ENCODE results near the gene FGF14.

FGF14 gene

DNA sequence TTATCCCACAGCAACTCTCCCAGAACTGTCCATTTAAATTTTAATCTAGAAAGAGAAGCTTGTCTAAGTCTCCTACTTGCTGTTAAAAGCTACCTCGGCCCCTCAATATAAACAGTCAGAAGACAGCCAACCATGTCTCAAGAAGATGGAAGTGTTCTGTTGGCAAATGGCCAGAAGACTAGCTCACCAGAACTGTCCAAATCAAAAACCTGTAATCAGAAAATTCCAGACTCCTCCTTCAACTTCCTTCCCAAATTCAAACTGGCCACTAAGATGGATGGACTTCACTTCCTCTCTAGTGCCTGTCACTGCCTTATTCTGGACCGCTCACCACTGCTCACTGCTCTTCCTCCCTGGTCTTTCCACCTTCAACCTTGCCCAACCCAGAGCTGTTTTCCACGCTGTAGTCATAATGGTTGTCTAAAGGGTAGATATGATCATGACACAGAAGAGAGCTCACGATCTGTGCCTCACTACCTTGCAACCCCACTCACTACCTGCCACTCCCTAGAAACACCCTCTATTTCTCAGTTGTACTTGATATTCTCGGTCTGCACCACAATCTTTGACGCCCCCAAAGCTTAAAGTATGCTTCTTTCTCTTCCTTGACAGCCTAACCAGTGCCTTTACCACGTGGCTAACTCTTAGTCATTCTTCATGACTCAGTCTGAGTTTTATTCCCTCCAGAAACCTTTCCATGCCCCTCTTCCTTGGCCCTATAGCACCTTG, 9.2 kb downstream of the FGF14 start:
- ATAC-seq (replicated peaks), result no peak
- no peak for DNase-seq
- no peak overlapping the region for H3K4me3 Mint-ChIP-seq

DNA sequence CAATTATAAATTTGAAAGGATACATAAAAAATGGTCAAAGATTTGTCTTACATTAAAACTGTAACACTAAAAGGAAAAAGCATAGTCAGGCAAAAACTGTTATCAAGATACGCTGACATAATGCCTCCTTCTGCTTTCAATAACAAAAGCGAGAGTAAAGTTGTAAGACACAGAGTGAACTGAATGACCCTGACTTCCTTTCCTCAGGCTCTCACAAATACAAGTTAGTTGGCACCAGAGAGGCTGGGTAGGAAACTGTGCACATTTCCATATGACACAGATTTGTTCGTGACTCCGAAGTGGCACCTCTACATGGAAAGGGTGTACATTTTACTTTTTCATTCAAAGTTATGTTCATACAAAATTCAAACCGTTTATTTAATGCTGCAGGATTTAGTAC, 15.4 kb downstream of the FGF14 start:
- Mint-ChIP-seq H3K4me1 (no peaks in the 10 kb centered on the region), H3K4me3 (no peak overlapping the region), H3K27me3 (peaks cover 13 to 16% of the 10 kb centered on the region in 2 donors), H3K27ac (no peak overlapping the region), H3K9me3 (no peaks in the 10 kb centered on the region), H3K36me3 (no peaks in the 10 kb centered on the region)
- ATAC-seq (replicated peaks) (no peak), DNase-seq (no peak)

More for the DNA sequence above, 9.2 kb downstream of the FGF14 start:
- no peak overlapping the region for H3K27ac Mint-ChIP-seq
- H3K36me3 Mint-ChIP-seq, result no peaks in the 10 kb centered on the region
- H3K27me3 Mint-ChIP-seq, result peaks cover 20 to 25% of the 10 kb centered on the region in 2 donors
- peaks cover 5 to 12% of the 10 kb centered on the region in 2 donors for H3K4me1 Mint-ChIP-seq
- H3K9me3 Mint-ChIP-seq, result no peaks in the 10 kb centered on the region

DNA sequence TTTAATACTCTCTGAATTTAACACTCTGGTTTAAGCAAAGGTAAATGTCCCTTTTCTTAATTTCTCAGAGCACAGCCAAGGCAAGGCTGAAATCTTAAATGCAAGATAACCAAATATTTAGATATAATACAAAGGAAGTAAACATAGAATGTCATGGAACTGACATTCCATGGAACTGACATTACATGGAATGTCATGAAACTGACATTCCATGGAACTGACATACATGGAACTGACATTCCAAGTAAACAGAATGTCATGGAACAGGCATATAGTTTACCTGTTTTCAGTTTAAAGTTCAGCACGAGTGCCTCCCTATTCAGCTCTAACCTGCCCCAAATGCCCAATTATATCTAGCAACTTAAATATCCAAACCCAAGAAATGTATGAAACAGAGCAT, 21.8 kb downstream of the FGF14 start:
- Mint-ChIP-seq H3K27me3 (peaks cover 4 to 5% of the 10 kb centered on the region in 2 donors), H3K36me3 (no peaks in the 10 kb centered on the region), H3K27ac (no peak overlapping the region), H3K4me3 (no peak overlapping the region), H3K4me1 (no peaks in the 10 kb centered on the region), H3K9me3 (no peaks in the 10 kb centered on the region)
- ATAC-seq (replicated peaks) (no peak), DNase-seq (no peak)

DNA sequence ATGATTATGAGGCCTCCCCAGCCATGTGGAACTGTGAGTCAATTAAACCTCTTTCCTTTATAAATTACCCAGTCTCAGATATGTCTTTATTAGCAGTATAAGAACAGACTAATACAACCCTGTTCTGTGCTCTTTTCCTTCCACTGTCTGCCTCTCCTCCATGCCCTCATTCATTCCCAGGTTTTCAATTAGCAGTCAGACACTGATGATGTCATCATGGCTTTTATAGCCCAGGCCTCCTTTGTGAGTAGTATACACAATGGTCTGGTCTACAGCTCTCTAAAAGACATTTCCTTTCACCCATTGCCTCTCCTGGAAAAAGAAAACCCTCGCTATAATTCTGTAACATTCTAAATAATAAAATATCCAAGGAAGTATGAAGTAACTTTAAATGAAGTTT, 25.5 kb downstream of the FGF14 start:
- ATAC-seq (replicated peaks) (no peak), DNase-seq (no peak)
- no peaks in the 10 kb centered on the region for H3K9me3 Mint-ChIP-seq
- H3K27ac Mint-ChIP-seq, result no peak overlapping the region
- H3K27me3 Mint-ChIP-seq, result peaks cover 4% of the 10 kb centered on the region in 2 donors
- H3K36me3 Mint-ChIP-seq, result no peaks in the 10 kb centered on the region
- H3K4me1 Mint-ChIP-seq, result no peaks in the 10 kb centered on the region
- no peak overlapping the region for H3K4me3 Mint-ChIP-seq

DNA sequence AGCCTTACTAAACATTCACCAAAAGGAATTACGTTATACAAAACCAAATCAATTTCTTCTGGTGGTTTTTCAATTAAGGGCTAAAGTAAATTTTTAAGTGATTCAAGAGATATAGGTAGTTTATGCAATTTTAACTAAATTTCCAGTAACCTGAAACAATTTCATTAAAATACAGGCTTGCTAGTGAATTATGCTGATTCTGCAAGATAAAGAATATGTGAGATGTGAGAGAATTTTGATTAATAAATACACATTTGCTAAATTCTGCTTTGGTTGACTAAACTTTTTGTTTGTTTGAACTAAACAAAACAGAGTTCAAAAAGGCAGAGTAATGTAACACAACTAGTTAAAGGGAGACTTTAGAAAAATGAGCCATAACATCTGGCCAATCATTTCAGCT, 27.1 kb downstream of the FGF14 start:
- Mint-ChIP-seq H3K27me3 (no peaks in the 10 kb centered on the region), H3K36me3 (no peaks in the 10 kb centered on the region), H3K4me1 (no peaks in the 10 kb centered on the region)

DNA sequence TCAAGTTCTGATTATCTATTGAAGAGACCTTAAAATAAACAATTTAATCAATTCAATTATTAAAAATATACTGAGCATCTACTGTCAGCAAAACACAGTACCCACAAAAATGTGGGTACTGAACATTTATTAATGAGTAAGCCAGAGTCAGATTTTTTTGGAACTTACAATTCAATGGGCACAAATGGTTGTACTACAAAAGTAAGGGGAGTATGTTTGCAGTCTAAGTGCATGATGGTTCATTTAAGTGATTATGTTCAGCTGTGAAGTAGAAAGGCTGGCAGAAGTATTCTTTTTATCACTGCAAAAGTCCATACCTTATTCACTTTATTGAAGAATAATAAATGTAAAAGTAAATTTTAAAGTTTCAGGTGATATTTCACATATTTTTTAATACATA, 27.6 kb downstream of the FGF14 start:
- no peak for DNase-seq
- Mint-ChIP-seq H3K9me3 (no peaks in the 10 kb centered on the region), H3K27me3 (no peaks in the 10 kb centered on the region), H3K4me1 (no peaks in the 10 kb centered on the region), H3K27ac (no peak overlapping the region), H3K36me3 (no peaks in the 10 kb centered on the region), H3K4me3 (no peak overlapping the region)
- no peak for ATAC-seq (replicated peaks)

More for the DNA sequence above, 27.1 kb downstream of the FGF14 start:
- Mint-ChIP-seq H3K9me3 (no peaks in the 10 kb centered on the region), H3K4me3 (no peak overlapping the region), H3K27ac (no peak overlapping the region)
- DNase-seq, result no peak
- ATAC-seq (replicated peaks), result no peak

DNA sequence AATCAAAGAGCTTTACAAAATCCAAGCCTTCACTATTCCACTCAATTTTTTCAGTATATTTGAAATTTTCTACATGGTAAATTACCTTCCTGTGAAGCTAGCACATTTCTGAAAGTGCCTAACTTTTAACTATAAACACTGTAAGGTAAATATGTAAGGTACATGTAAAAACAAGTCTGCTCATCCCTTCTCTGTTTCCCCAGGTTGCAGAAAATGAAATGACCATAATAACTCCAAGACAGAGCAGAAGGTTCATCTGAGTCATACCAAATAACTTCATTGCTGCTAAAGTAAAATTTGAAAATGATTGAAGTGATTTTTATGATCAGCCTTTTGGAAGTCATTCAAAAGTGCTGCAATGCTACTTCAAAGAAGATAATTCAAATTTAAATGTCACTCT, 28.6 kb downstream of the FGF14 start:
- DNase-seq, result no peak
- no peaks in the 10 kb centered on the region for H3K9me3 Mint-ChIP-seq

DNA sequence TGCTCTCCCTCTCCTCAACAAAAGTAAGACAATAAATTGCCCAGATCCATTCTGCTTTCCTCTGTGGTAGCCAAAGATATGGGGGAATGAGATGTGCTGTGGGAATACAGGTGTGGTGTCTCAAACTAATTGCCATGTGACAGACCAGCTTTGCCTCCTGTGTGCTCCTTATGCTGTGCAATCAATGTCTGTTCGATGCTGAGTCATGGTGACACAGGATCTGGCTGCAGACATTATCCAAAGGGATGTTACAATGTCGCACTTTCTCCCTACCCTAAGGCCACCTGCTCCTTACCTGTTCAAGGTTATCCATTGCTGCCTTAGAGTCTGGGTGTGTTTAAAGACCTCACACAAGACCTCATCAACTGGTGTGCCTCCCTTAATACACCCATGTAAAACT, 32.5 kb downstream of the FGF14 start:
- H3K4me1 Mint-ChIP-seq, result no peaks in the 10 kb centered on the region
- no peak for ATAC-seq (replicated peaks)
- no peak overlapping the region for H3K4me3 Mint-ChIP-seq
- no peaks in the 10 kb centered on the region for H3K9me3 Mint-ChIP-seq
- peaks cover 0 to 10% of the 10 kb centered on the region in 2 donors for H3K27me3 Mint-ChIP-seq
- DNase-seq, result no peak
- H3K27ac Mint-ChIP-seq, result no peak overlapping the region
- no peaks in the 10 kb centered on the region for H3K36me3 Mint-ChIP-seq

More for the DNA sequence above, 28.6 kb downstream of the FGF14 start:
- H3K4me1 Mint-ChIP-seq, result no peaks in the 10 kb centered on the region
- no peak overlapping the region for H3K27ac Mint-ChIP-seq
- ATAC-seq (replicated peaks), result no peak
- H3K4me3 Mint-ChIP-seq, result no peak overlapping the region
- H3K36me3 Mint-ChIP-seq, result no peaks in the 10 kb centered on the region
- no peaks in the 10 kb centered on the region for H3K27me3 Mint-ChIP-seq

DNA sequence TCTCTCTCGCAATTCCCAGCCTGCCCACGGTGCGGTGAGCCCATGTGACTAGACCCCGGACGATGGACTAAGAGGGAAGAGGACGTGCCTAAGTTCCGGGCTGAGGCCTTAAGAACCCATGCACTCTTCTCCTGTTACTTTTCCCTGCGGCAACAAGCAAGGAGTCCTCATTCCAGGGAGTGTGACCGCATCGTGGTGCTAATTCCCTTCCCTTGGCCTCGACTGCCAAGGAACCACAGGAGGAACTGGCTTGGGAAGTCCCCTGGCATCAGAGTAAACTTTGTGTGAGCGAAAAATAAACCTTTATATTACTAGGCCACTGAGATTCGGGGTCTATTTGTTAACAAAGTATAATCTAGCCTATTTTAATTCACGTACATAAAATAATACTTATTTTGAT, 34.0 kb downstream of the FGF14 start:
- ATAC-seq (replicated peaks) (no peak), DNase-seq (no peak)
- Mint-ChIP-seq H3K4me3 (no peak overlapping the region), H3K27me3 (peaks cover 0 to 10% of the 10 kb centered on the region in 2 donors), H3K4me1 (no peaks in the 10 kb centered on the region), H3K36me3 (no peaks in the 10 kb centered on the region), H3K9me3 (no peaks in the 10 kb centered on the region), H3K27ac (no peak overlapping the region)

DNA sequence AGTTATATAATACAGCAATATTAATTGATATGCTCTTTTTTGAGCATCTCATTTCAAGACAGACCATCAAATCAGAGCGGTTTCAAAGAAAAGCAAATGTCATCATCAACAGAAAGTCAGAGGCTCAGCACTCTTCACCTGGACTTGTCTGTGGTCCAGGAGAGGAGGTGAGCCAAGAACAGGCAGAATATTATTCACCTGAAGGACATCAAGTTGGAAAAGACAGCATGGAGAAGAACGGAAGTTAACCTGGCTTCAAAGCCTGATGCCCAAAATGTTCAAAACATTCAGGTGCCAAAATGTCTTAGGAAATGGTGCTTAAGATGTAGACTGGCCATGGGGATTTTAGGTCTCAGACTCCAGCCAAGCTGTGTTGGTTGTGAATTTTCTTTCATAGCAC, 40.7 kb downstream of the FGF14 start:
- Mint-ChIP-seq H3K27ac (no peak overlapping the region), H3K36me3 (no peaks in the 10 kb centered on the region), H3K4me1 (no peaks in the 10 kb centered on the region), H3K9me3 (no peaks in the 10 kb centered on the region), H3K4me3 (no peak overlapping the region), H3K27me3 (peaks cover 0 to 4% of the 10 kb centered on the region in 2 donors)
- DNase-seq (no peak), ATAC-seq (replicated peaks) (no peak)

DNA sequence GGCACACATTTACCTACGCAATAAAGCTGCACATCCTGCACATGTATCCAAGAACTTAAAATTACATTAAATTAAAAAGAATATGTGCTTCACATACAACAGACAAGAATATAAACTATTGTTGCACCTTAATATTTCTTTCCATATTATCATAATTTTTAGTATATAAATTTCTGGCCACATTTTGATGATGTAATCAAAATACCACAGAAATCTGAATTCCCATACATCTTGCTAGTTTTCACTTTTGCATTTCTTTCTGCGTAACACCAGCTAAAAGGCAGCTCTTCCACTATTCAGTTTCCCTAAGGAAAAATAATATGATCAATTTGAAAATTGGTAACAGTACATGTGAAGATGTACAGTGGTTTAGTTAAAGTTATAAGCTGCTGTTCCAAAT, 42.6 kb downstream of the FGF14 start:
- Mint-ChIP-seq H3K27me3 (peaks cover 0 to 4% of the 10 kb centered on the region in 2 donors), H3K9me3 (no peaks in the 10 kb centered on the region)

DNA sequence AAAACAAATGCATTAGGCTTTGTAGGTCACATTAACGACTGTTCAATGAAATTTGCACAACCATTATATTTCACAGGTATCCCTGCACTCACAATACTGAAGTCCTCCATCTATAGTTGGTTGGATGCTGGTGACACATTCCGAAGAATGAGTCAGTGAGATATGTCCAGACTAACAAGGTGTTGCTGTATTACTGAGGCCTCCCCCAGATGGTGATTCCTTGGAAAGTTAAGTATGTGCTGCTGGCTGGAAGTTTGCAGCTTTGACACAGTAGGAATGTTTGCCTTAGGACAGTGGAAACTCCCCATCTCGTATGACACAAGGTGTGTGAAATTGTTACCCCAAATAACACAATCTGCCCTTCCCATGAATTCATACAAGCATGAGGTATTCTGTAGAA, 46.6 kb downstream of the FGF14 start:
- Mint-ChIP-seq H3K27me3 (peaks cover 0 to 4% of the 10 kb centered on the region in 2 donors), H3K4me1 (no peaks in the 10 kb centered on the region), H3K4me3 (no peak overlapping the region), H3K9me3 (peaks cover 0 to 4% of the 10 kb centered on the region in 2 donors), H3K27ac (no peak overlapping the region), H3K36me3 (no peaks in the 10 kb centered on the region)
- DNase-seq, result no peak
- ATAC-seq (replicated peaks), result no peak

More for the DNA sequence above, 42.6 kb downstream of the FGF14 start:
- Mint-ChIP-seq H3K27ac (no peak overlapping the region), H3K36me3 (no peaks in the 10 kb centered on the region), H3K4me3 (no peak overlapping the region), H3K4me1 (no peaks in the 10 kb centered on the region)
- DNase-seq (no peak), ATAC-seq (replicated peaks) (no peak)

DNA sequence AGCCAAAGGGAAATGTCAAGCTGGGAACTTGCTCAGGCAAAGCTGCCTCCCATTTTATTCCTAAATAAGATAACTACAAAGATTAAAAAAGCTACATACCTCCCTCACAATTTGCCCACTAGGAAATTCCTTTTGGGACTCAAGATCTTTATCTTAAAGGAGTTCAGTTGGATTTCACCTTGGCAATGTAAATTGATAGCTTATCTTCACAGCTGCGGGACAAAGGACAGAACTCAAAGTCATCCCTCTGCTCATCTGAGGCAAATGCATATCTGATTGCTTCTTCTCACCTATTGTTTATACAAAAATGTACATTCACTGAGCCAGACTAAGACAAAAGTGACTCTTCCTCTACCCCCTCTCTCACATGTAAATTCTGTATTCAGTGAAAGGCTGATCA, 47.8 kb downstream of the FGF14 start:
- no peak for DNase-seq
- ATAC-seq (replicated peaks), result no peak
- Mint-ChIP-seq H3K4me3 (no peak overlapping the region), H3K9me3 (peaks cover 0 to 4% of the 10 kb centered on the region in 2 donors), H3K36me3 (no peaks in the 10 kb centered on the region), H3K27me3 (peaks cover 0 to 3% of the 10 kb centered on the region in 2 donors), H3K4me1 (no peaks in the 10 kb centered on the region), H3K27ac (no peak overlapping the region)

DNA sequence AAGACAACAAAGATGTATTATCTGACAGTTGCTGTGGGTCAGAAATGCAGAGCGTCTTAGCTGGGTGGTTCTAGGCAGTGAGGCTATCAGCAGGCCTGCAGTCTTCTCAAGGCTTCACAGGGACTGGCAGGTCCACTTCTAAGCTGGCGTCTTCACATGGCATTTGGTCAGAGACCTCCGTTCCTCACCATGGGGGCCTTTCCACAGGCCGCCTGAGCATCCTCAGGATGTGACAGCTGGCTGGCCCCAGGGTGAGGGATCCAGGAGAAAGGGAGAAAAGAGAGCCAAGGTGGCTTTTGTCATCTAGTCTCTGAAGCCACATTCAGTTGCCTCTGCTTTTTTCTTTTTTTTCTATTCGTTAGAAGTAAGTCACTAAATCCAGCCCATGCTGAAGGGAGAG, 50.3 kb downstream of the FGF14 start:
- peaks cover 0 to 3% of the 10 kb centered on the region in 2 donors for H3K27me3 Mint-ChIP-seq
- ATAC-seq (replicated peaks) (no peak), DNase-seq (no peak)
- no peaks in the 10 kb centered on the region for H3K36me3 Mint-ChIP-seq
- peaks cover 0 to 4% of the 10 kb centered on the region in 2 donors for H3K9me3 Mint-ChIP-seq
- H3K4me1 Mint-ChIP-seq, result no peaks in the 10 kb centered on the region
- no peak overlapping the region for H3K27ac Mint-ChIP-seq
- H3K4me3 Mint-ChIP-seq, result no peak overlapping the region

DNA sequence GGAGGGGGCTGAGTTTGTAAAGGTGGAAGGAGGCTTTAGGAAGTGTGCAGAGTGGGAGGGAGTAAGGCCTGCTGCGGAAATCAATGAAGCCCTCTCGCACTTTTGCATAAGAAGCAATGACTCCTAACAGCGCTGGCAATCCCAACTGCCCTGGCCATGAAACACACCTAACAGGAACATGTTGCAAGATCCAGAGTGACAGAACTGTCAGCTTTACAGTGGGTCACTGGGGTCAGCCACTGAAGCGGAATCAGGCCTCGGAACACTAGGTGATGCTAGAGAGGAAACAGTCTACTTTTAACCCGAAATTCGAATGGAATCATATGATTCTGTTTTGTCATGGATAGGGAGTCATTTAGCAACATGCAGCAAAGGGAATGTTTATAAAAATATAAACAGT, 54.4 kb downstream of the FGF14 start:
- no peaks in the 10 kb centered on the region for H3K4me1 Mint-ChIP-seq
- H3K4me3 Mint-ChIP-seq, result no peak overlapping the region
- ATAC-seq (replicated peaks) (no peak), DNase-seq (no peak)
- H3K27ac Mint-ChIP-seq, result no peak overlapping the region
- no peaks in the 10 kb centered on the region for H3K9me3 Mint-ChIP-seq
- H3K36me3 Mint-ChIP-seq, result no peaks in the 10 kb centered on the region
- H3K27me3 Mint-ChIP-seq, result peaks cover 0 to 3% of the 10 kb centered on the region in 2 donors
